HG03521 (cell line): ENCODE measurements around the gene HHEX.

Source experiments
- ATAC-seq: cut with Tn5 transposase; IDR thresholded peaks from one replicate; pipeline ENCODE4 v1.9.1; 2021; ENCODE audit warnings: mild to moderate bottlenecking, moderate library complexity; ENCODE audit not compliant: unreplicated experiment

HHEX gene

GRCh38 chr10:92692697-92693533 lies 3.2 kb downstream of the HHEX start:
- ATAC-seq, result no peak

GRCh38 chr10:92693534-92693893 lies 3.8 kb downstream of the HHEX start:
- no peak for ATAC-seq

DNA sequence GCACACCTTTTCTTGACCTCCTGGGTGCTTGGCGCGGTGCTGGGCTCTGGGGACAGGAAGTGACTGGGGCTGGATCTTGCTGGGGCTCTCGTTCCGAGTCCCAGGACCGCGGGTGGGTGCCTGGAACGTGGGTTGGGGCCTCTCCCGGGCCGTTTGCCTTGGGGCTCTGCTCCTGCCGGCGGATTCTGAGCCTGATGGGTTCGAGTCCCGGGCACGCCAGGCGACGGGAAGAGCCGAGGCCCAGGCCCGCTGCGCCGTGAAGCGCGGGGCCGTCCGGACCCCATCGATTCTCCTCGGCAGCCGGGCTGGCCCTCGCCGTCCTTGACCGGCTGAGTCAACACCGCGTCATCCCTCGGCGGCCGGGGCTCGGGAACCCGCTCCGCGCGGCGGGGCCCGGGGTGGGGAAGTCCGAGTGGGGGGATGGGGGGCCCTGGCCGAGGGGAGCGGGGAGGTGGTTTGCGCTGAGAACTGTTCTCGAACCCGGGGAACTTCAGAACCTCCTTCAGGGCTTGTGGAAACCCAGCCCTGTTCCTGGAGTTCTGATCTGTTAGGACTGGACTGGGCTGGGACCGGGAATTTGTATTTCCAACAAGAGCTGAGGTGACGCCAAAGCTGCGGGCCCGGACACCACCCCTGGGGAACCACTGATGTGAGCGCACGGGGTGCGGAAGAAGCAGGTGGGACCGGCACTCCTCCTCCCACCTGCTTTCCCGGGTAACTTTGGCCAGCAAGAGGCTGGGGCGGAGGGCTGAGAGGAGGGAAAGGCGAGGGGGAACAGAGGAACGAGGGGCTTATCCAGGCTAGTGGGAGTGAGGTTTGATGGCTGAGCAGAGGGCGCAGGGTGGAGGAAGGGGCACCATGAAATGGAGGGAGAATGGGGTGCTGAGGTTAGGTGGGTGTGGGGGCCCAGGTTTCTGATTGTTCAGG lies 6.2 kb downstream of the HHEX start:
- no peak for ATAC-seq

DNA sequence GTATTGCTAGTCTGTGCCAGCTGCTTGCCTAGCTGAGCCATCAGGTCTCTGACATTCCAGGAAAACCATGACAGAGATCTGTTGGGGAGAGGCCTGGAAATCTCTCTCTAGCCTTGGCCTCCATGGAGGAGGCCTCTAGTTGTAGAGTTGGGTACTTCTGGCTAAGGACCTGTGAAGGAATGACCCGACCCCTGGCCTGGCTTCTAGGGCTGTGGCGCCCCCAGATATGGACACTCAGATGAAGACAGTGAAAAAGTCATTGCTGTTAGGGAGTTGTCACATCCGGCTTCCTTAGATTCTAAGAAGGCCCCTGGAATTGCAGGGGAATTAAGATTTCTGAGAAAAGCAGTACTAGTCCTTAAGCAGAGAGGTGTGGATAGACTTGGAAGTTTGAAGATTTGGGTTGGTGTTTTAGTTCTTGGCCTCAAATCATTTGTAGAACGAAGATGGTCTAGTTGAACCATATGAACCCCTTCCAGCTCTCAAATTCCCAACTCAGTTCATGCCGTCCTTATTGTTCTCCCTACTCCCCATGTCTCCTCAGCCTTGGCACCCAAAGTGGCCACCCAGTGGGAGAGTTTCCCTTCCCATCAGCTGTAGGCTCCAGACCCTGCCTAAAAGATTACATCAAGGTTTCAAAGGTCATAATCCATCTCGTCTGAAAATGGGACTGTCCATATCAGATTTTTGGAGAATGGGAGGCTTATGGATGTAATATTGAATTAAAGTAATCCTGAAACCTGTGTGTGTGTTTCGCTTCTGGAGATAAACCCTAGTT lies 7.0 kb downstream of the HHEX start:
- ATAC-seq, result no peak

GRCh38 chr10:92697663-92698511 lies 8.1 kb downstream of the HHEX start:
- no peak for ATAC-seq

- ATAC-seq, result no peak
These were observed 9.4 kb downstream of the HHEX start for GRCh38 chr10:92699193-92699517.

DNA sequence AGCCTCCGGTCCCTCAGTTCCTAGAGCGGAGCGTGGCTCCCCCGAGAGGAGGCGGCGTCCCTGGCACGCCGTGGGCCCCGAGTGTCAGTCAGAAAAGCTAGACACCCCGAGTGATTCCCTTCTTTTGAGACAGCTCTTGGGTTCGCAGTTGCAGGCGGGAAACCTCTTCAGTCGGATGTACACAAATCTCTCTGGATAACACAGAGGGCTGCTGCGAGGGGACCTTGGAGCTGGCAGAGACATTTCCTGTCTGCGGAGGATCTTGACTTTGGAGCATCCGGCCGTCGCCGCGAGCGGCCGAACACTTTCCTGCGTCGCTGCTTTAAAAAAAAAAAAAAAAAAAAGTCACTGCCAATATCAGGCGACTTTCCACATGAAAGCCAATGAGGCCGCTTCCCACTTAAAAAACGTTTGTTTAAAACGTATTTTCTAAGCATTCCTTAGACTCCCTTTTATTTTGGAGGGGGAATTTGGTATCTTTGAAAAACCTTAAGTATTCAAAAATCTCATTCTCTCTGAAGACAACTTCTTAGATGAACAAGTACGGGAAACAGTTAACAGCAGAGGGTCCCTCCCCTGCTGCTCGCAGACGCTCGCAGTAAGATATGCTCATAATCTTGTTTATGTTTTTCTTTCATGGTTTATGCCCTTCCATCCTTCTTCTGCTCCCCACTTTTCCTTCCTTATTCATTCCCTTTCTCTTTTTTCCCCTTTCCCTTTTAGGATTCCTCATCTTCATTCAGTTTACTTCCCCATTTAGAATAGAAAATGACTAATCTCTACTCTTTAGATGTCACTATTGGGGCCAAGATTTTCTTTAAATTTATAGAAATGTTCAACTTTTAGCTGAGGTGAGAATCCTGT lies 10.0 kb downstream of the HHEX start:
- no peak for ATAC-seq

- ATAC-seq, result no peak
These were observed 12.7 kb downstream of the HHEX start for GRCh38 chr10:92702301-92702916.

DNA sequence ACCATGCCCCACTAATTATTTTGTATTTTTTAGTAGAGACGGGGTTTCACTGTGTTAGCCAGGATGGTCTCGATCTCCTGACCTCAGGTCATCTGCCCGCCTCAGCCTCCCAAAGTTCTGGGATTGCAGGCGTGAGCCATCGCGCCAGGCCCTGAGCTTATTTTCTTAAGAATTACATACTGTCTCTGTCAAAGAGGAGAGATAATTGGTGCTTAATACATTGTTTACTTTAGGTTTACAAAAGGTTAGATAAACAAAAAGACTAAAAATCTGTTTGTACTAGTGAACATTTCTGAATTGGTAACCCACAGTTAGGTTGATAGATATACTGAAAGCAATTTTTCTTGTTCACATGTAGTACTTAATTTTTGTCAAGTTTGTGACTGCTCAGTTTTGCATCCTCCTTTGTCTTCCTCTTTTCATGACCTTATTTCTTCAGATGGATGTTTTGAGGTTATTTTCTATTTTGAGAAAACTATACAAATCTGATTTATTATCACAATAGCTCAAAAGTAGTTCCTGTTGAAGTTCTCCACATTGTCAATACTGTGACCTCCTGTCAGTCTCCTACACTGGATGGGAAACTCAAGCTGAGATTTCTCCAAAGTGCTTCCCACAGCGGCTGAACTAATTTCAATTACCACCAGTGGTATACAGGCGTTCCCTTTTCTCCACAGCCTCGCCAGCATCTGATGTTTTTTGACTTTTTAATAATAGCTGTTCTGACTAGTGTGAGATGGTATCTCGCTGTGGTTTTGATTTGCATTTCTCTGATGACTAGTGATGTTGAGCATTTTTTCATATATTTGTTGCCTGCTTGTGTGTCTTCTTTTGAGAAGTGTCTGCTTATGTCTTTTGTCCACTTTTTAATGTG lies 22.5 kb downstream of the HHEX start:
- no peak for ATAC-seq

DNA sequence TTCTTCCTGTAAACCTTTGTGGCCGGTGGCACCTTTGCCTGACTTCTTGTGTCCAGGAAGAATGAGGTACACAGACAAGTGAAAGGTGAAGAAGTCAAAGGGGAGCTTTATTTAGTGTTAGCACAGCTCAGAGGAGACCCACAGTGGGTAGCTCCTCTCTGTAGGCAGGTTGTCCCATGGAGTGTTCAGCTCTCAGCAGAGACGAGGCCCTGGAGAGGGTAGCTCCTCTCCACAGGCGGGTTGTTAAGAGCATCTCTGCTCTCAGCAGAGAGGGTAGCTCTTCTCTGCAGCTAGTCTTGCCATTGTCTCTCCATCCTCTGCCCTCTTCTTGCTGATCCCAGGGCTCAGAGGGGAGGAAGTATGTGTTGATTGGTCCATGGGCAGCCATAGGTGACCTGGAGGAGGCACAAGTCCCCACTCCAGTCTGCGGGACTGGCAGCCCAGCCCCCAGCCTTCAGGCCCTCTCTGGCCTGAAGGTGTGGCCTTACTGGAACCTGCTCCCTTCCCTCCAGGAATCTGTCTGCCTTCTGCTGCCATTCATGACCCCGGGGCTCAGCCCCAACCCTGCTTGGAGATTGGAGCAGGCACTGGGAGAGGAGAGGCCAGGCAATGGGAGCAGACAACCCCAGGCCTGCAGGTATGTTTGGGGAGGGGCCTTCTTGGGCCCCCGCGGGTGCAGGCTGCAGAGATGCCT lies 24.5 kb downstream of the HHEX start:
- no peak for ATAC-seq

- ATAC-seq, result no peak
These were observed 25.1 kb downstream of the HHEX start for GRCh38 chr10:92714872-92715271.

- ATAC-seq, result no peak
These were observed 30.5 kb downstream of the HHEX start for GRCh38 chr10:92719991-92720830.

DNA sequence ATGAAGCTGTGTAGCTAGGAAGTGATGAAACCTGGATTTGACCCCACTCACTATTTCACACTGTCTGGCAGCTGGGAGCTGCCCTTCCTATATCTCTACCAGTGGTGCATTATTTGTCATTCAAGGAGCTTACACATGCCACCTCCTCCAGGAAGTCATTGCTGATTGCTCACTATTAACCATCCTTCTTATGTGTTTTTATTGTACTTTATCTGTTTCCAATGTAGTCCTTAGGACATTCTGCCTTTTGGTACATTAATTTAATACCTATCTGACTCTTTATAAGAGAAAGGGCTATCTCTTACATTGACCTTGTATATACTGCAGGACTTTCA lies 31.0 kb downstream of the HHEX start:
- no peak for ATAC-seq

GRCh38 chr10:92722349-92722748 lies 32.6 kb downstream of the HHEX start:
- no peak for ATAC-seq

- ATAC-seq, result no peak
These were observed 37.4 kb downstream of the HHEX start for GRCh38 chr10:92727141-92727540.

DNA sequence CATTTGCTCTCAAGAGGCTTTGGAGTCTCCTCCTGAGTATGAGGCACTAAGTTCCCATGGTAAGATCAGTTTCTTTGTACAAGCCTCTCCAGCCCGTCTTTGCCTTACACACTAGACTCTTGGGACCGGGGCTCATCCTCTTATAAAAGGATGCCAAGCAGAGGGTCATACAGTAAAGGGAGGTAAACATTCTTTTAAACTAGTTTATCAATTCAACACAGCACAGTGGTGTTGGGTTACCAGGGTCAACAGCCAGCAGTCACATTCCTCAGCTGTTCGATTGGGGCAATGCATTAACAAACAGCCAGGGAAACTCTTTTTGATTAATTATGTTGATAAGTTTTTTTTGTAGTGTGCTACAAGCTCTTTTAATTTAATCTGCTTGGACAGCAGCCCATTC lies 37.8 kb downstream of the HHEX start:
- ATAC-seq, result no peak

GRCh38 chr10:92729886-92730285 lies 40.1 kb downstream of the HHEX start:
- peak; percentile 92 for ATAC-seq
